Mucosa of descending colon (tissue), 3 donors: Measurements from ENCODE around the gene CST11. TPM values are rescaled to one million over a fixed set of nuclear protein-coding genes. Genes with fewer than 3 reads are reported as not detected.

Experiments
- ATAC-seq: fragments of 200-7000 bp; cut with Tn5 transposase; one replicate; pipeline ENCODE4 v1.9.1; 2020; ENCODE audit warnings: mild to moderate bottlenecking, moderate library complexity
- DNase-seq, 3 donors: peaks; one replicate each; pipeline ENCODE4 v3.0.0-alpha.2; 2020
- H3K36me3 ChIP-seq: fragments of 200-600 bp; one replicate; pipeline ENCODE4 v1.8.0; 2021; ENCODE audit warnings: low read depth, mild to moderate bottlenecking
- H3K4me1 ChIP-seq: fragments of 200-600 bp; one replicate; pipeline ENCODE4 v1.8.0; 2021; ENCODE audit warnings: low read depth, mild to moderate bottlenecking
- H3K4me3 ChIP-seq: fragments of 200-600 bp; one replicate; pipeline ENCODE4 v1.8.0; 2021; ENCODE audit warnings: mild to moderate bottlenecking
- H3K9me3 ChIP-seq: fragments of 200-600 bp; one replicate; pipeline ENCODE4 v1.8.0; 2021; ENCODE audit warnings: mild to moderate bottlenecking
- CTCF ChIP-seq: fragments of 200-600 bp; IDR thresholded peaks from one replicate; pipeline ENCODE4 v1.8.0; 2022; ENCODE audit warnings: antibody characterized with exemption, mild to moderate bottlenecking
- intact Hi-C, 2 donors: fragments of 100-400 bp; cut with DNase I in 1 of 2; cut with micrococcal nuclease in 1 of 2; formaldehyde crosslinking; loops; one replicate each; pipeline versions ENCODE4 v1.11.0 to v1.11.1; 2022; cut with DNase I, micrococcal nuclease
- total RNA-seq, 3 donors: library from RNA; stranded (reverse); fragmentation: NEBNext Ultra II Directional in 2 of 3; extraction: Animal tissue kit (Norgen Biotek cat#: 25700) in 2 of 3; gene quantifications; one replicate each; pipeline versions ENCODE4 v1.2.1 to v1.2.4, GENCODE V29; 2021 to 2023
- donor health status: DM: no; HTN: no; CAD: no; lungs with moderate emphysema.
- donor health status: DM: no; HTN: no; CAD: no.
- donor health status: DM: no; HTN: yes; CAD: no.

Gene CST11
- total RNA-seq, 3 donors from 2014 or later = not detected

GRCh38 chr20:23461180-23461579, 8.5 kb upstream of the CST11 start:
- no peak for ATAC-seq
- Histone ChIP-seq H3K9me3 (peaks cover 4% of the 10 kb centered on the region), H3K4me3 (no peak overlapping the region), H3K36me3 (no peaks in the 10 kb centered on the region), H3K4me1 (no peaks in the 10 kb centered on the region)
- intact Hi-C loops = no loop called here
- DNase-seq = no peak
- no peak for TF ChIP-seq CTCF

DNA sequence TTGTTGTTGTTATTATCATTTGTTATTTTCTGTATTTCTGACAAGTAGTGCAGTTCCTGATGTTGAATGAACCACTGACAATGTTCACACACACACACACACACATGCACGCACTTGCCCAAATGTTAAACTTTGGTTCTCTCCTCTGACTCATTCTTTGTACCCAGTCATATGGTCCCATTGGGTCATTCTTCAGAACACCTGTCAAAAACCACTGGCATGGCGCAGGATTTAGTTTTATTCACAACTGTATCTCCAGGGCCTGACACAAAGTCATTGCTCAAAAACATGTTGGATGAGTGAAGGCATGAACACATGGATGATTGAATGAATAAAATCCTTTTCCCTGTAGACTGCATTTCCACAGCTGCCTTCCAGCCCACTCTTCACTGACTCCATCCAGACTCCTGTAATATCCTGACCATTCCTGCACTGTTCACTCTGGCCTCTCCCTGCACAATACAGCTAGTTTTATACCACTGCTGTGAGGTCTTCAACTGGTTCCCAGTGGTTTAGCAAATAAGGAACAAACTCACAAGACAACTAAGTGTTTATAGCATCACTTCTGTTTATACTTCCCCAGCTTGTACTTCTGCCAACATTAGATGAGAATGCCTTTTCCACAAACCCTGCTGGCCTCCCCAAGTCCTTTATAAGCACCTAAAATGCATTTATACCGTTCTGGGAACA, 6.9 kb upstream of the CST11 start:
- Histone ChIP-seq H3K36me3 (no peaks in the 10 kb centered on the region), H3K9me3 (no peaks in the 10 kb centered on the region), H3K4me1 (no peaks in the 10 kb centered on the region), H3K4me3 (no peak overlapping the region)
- intact Hi-C loops = no loop called here
- no peak for TF ChIP-seq CTCF
- no peak for ATAC-seq
- DNase-seq = no peak

DNA sequence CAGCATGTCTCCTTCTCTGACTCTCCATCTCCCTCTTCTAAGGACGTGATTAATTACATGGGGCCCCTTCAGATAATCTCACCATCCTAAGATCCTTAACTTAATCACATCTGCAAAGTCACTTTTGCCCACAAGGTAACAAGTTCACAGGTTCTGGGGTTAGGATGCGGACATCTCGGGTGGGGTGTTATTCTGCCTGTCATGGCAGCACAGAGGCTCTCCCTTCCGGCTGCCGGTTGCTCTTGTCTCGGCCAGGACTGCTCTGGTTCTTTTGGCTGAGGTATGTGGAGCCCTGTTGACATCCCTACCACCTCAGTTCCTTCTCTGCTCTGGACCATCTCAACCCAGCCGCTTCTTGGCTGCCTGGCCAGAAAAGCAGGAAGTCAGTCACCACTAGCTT, 4.2 kb upstream of the CST11 start:
- ATAC-seq (no peak), DNase-seq (no peak)
- intact Hi-C loops = no loop called here
- no peaks in the 10 kb centered on the region for H3K9me3 ChIP-seq
- no peak for TF ChIP-seq CTCF
- no peaks in the 10 kb centered on the region for H3K4me1 ChIP-seq
- H3K36me3 ChIP-seq = no peaks in the 10 kb centered on the region
- no peak overlapping the region for H3K4me3 ChIP-seq

DNA sequence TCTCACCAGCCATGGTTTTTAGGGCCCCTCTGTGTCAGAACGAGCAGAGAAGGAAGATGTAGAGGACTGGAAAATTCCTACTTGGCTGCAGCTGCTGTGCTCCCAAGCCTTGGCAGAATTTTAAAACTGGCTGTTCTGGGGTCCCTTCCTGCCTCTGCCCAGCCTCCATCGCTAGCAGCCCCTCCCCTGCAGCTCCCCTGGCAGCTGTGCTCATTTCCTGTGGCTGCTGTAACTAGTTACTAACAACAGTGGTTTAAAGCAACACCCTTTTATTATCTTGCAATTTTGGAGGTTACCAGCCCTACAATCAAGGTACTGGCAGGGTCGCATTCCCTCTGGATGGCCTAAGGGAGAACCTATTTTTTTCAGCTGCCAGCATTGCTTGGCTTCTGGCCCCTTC, 3.7 kb upstream of the CST11 start:
- no peaks in the 10 kb centered on the region for H3K4me1 ChIP-seq
- intact Hi-C loops = no loop called here
- TF ChIP-seq CTCF = no peak
- no peaks in the 10 kb centered on the region for H3K9me3 ChIP-seq
- no peak for DNase-seq
- no peaks in the 10 kb centered on the region for H3K36me3 ChIP-seq
- no peak overlapping the region for H3K4me3 ChIP-seq
- ATAC-seq = no peak

DNA sequence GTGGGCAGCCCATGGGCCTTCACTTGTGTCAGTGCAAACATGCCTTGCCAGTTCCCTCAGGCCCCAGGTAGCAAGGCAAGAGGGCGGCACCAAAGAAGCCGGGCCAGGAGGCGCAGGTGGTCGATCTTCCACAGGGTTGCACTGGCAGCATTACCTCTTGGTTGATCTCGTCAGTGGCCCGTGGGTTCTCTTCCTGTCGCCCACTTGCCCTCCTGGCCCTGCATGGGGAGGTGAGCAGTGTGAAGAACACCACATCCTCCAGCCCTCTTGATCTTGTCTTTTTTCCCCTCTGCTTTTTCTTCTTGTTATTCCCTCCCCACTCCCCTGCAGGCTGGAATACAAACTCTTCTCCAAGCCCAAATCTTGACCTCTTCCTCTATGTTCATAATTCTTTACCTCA, 3.0 kb upstream of the CST11 start:
- ATAC-seq (no peak), DNase-seq (no peak)
- Histone ChIP-seq H3K4me3 (no peak overlapping the region), H3K4me1 (no peaks in the 10 kb centered on the region), H3K36me3 (no peaks in the 10 kb centered on the region), H3K9me3 (no peaks in the 10 kb centered on the region)
- no peak for TF ChIP-seq CTCF
- intact Hi-C loops = no loop called here

GRCh38 chr20:23454816-23455215, 2.1 kb upstream of the CST11 start:
- DNase-seq (no peak), ATAC-seq (no peak)
- Histone ChIP-seq H3K4me3 (no peak overlapping the region), H3K36me3 (no peaks in the 10 kb centered on the region), H3K4me1 (no peaks in the 10 kb centered on the region), H3K9me3 (no peaks in the 10 kb centered on the region)
- no peak for TF ChIP-seq CTCF
- intact Hi-C loops = no loop called here
